GM21447 (cell line): ENCODE results near the gene IQSEC1.

Source experiments
- ATAC-seq: cut with Tn5 transposase; IDR thresholded peaks from one replicate; pipeline ENCODE4 v1.9.1; 2021; ENCODE audit not compliant: unreplicated experiment

Gene IQSEC1

DNA sequence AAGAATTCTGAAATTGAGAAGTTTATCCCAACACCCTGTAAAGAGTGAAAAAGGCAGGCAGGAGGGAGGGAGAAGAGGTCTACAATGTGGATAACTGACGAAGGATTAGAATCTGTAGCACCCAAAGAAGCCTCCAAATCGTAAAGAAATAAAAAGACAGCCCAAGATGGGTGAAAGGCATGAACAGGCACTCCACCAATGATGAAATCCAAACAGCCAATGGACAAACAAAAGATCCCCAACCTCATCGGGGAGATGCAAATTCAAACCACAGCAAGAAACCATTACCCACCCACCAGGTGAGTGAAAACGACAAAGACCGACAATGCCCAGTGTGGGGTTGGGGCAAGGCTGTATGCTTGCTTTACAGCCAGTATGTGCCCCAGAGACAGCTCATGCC, 85.6 kb downstream of the IQSEC1 start:
- no peak for ATAC-seq

DNA sequence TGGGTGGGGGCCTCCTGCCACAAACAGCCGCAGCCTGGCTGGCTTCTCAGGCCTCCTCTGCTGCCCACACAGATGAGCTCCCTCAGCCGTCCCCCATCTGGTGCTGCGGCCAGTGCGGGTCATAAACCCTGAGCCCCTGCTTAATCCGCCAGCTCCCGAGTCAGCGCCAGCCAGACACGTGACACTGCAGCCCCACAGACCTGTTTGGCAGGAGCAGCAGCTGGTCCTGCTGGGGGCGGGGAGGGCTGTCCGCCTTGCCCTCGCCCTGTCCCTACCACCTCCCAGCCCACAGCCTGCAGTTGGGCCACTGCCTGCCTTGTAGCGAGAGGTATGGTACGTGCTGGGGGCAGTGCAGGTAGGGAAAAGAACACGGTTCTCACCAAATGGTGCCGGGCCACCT, 86.2 kb downstream of the IQSEC1 start:
- no peak for ATAC-seq

DNA sequence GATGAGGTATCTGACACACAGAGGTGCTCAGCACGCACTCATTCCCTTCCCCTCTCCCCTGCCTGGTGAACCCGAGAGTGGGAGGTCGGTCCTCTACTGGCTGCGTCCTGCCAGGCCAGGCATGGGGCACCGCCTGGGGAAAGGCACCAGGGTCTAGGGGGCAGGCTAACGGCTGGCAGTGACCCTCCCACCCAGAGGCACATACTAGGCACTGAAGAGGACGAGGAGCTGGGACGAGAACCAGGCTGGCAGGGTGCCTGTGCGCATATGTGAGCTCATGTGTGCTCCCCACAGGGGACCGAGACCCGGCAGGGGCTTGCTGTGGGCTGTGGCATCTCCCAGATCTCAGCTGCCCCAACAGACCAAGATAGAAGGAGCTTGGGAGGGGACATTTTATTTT, 86.7 kb downstream of the IQSEC1 start:
- no peak for ATAC-seq

DNA sequence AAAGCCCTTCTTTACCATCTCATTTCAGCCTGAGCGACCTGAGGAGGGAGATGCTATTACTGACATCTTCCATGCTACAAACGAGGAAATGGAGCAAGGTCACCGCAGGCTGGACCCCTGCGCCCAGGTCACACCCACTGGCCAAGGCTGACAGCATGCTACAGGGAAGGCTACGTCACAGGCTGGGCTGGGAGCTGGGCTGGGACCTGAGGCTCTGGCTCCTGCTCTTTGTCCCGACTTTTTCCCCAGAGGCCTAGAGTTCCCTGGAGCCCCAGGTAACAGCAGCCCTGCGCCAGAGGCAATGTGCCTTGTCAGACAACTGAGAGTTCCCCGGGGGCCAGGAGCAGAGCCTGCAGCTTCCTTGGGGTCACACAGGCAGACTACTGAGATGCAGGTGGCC, 87.2 kb downstream of the IQSEC1 start:
- ATAC-seq = no peak

DNA sequence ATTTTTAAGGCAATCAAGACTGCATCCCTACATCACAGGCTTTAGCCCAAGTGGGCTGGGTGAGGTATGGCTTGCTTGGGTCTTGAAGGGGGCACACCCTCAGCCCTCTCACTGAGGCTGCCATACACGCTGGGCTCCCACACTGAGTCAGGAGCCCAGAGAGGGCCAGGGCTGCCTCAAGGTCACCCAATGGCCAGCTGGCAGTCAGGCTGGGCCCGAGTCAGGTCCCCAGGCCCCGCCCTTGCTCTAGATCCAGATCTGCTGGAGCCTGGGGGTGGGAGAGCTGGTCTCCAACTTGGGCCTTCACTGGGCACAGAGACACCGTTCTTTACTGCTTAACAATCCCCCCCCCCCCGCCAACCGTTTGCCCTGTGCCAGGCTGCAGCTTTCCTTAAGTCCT, 88.1 kb downstream of the IQSEC1 start:
- no peak for ATAC-seq

- ATAC-seq = peak; percentile 33
These were observed 89.0 kb downstream of the IQSEC1 start for GRCh38 chr3:12984023-12984823.

GRCh38 chr3:12983319-12983718, 89.9 kb downstream of the IQSEC1 start:
- peak; percentile 31 for ATAC-seq

DNA sequence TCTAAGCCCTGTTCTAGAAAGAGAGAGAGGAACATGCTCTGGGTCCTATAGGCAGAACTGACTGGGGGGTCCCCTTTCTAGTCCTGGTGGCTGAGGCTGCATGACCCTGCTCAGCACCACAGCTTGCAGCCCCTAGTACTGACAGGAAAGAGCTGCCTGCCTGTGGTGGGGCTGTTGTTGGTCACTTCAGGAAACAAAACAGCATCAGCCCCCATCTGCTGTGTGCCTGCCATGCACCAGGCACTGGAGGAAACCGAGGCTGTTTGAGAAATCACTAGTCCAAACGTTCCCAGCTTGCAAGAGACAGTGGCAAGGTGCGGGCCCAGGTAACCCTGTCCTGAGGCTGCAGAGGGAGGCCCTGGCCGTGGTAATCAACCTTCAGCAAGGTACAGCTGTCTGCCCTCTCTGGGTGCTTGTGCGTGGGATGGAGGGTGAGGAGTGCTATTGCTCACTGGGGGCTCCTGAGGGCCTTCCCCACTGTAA, 90.6 kb downstream of the IQSEC1 start:
- peak; percentile 68 for ATAC-seq

DNA sequence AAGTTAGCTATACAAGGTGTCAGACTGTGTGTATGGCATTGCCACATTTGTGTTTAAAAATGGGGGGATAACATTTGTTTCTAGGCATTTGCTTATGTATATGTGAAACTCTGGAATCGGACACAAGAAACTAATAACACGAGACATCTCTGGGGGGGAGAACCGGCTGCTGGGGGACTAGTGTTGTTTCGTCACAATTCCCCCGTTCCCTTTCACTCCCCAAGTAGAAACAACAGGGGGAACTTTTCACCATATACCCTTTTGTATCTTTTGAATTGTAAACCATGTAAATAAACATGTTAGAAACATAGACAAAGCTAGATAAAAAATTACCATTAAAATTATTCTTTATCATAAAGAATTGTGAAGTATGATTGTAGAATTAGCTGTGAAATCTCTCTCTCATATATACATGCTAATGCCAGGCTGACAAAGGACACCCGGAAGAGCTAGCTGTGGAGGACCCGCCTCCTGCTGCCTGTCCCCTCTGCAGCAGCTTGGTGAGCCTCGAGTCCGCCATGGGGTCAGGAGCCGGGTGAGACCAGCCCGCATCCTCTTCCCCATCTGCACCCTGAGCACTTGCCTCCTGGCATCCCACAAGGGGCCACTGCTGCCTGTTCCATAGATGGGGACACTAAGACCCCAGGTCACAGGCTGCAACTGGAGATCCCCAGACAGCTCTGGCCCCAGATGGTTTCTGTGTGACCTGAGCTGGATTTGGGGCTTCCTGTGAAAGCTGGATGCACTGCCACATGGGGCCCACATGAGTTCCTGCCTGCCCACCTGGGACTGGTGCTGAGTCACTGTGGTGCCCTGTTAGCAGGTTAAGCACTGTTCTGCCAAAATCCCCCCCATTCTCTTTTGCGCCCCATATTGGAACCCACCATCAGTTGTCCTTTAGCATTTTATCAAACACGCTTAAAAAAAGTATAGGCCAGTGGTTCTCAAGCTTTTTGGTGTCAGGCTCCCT, 91.6 kb downstream of the IQSEC1 start:
- no peak for ATAC-seq

DNA sequence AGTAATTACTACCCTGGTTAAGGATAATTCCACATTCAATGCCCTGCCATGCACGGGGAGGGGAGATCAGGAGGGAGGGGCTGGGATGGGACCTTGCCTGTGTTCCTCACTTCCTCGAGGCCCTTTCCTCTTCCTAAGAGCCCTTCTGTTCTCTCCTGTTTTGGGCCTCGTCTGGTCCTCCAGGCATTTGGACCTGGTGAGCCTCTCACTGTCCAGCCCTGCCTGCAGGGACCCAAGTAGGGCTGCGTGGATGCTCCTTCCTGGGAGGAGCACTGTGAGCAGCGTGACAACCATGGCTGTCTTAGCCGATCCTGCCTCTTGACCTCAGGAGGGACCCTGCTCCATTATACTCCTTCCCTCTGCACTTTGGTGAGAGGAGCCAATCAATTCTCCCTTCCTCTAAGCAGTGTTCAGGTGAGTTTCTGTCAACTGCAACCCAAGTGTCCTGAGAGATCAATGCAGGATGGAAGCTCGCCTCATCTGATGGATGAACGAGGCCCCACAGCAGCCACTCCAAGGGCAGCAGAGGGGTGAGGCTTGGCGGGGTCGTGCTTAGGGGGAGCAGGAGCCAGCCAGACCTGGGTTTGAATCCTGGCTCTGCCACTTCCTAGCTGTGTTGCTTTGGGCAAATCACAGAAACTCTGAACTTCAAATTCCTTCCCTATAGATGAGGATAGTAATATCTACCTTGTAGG, 92.5 kb downstream of the IQSEC1 start:
- ATAC-seq = no peak

- ATAC-seq = no peak
These were observed 93.2 kb downstream of the IQSEC1 start for GRCh38 chr3:12979947-12980487.

DNA sequence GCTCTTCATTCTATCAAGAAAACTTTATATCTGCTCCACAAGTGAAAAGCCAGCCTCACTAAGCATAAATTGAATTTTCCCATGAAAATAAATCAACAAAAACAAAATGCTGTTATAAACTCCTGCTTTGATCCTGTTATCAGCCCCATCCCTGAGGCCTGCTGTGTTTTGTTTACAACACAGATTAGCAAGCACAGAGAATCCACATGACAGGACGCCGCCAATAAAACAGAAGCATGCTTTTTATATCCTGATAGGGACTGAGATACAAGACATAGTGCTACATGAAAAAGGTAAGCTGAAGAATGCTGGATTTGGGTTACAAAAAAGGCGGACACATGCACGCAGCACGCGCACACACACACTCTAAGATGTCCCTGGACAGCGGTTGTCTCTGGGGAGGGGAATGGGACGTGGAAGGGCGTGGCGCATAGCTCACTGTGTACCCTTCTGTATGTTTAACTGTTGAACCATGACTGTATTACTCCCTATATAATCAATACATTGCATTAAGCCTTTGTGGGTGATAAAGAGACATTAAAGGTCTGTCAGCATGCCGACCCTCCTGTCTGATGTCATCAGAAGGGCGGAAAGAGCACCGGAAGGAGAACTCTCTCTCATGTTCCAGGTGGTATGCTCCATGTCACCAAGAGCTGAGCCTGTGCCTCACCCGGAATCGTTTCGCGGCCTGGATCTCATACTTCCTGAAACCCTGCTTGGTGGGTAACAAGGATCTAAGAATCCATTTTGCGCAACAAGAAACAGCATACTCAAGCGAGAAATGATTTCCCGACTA, 93.9 kb downstream of the IQSEC1 start:
- ATAC-seq = no peak

GRCh38 chr3:12978682-12979081, 94.5 kb downstream of the IQSEC1 start:
- ATAC-seq = no peak

DNA sequence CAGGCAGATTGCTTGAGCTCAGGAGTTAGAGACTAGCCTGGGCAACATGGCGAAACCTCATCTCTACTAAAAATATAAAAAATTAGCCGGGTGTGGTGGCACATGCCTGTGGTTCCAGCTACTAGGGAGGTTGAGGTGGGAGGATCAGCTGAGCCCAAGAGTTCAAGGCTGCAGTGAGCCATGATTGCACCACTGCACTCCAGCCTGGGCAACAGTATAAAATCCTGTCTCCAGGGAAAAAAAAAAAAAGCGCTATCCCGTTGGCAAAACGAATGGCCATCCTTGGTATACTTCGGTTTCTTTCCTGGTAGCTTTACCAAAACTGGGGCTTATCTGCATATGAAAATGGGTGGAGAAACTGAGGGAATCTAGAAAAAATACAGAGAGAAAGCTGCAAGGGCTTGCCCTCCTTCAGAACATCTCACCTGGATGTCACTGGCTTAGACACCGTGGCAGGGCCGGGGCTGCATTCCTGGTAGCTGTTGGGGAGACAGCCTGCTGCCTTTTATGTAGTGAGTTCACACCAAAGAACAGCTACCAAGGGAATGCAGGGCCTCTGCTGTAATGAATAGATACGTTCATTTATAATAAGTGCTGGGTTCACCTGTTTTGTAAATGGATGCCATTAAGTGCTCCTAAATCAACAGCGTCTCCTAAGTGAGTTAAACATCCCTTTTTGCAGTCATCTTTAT, 96.0 kb downstream of the IQSEC1 start:
- ATAC-seq = no peak

DNA sequence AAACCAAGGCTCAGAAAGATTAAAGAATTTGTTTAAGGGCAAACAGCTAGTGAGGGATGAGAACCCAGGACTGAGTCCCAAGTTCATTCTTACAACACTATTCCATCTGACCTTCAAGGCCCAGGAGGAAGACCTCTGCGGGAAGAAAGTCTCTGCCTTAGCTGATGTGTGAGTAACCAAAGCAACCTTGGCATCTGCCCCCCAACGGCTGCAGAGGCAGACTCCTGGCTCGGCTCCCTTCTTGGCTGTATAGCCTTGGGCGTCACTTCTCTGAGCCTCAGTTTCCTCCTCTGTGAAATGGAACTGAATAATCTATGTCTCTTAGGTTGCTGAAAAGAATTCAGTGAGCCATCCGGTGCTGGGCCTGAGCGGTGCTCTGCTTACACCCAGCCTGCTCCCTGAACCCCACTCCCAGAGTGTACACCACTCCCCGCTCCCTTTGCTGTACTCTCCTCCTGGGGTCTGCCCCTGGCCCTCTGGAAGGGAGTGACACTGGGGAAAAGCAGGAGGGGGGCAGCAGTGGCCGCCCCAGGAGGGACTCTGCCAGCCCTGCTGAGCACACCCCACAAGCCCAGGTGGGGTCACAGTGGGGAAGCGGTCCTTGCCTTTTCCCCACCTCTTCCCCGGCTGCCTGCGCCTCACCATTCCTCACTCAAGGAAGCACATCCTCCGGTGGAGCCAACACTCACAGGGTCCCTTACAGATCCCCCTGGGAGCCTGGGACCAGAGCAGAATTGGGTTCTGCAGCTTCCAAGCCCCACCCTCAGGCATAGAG, 97.3 kb downstream of the IQSEC1 start:
- ATAC-seq = no peak

GRCh38 chr3:12974819-12975218, 98.4 kb downstream of the IQSEC1 start:
- ATAC-seq = no peak

DNA sequence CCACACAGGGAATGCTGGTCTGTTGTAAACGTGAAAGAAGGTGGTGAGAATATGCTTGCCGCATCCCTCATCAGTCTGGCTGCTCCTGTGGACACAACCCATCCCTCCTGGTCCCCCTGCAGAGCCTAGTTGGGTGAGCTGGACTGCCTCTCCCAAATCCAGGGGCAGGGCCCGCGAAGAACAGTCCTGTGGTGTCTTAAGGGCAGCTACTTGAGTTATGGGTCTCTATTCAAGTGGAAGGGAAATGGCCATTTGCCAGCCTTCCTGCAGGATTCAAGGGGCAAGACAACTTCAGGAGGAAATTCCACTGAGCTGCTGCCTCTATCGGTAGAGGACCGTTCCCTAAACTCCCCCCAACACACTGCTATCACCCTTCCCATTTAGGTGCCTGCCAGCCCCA, 98.9 kb downstream of the IQSEC1 start:
- ATAC-seq = no peak

GRCh38 chr3:12973827-12974226, 99.4 kb downstream of the IQSEC1 start:
- ATAC-seq = peak; percentile 56
